ENCODE measurements around the gene H19. TPM values are rescaled to one million over a fixed set of nuclear protein-coding genes. Genes with fewer than 3 reads are reported as not detected.

H19 gene
- total and polyA plus RNA-seq, 2 of the 8 experiments (the other 6 are each of a cell fraction or from before 2014, with no cell fraction given): 5.2 to 10.0 TPM

- no peak overlapping the region for H3K56ac ChIP-seq (replicated peaks; ENCODE audit: insufficient read length, low read depth, low read length)
- no peak for FAIRE-seq
- no peak overlapping the region for H3K14ac ChIP-seq (ENCODE audit: insufficient read length)
- H3K4me1 ChIP-seq (replicated peaks in 1 of 4; ENCODE audit: control insufficient read depth in 3 of 4, insufficient read depth in 4 of 4, low read length in 3 of 4): no peaks in the 10 kb centered on the region
- H3K36me3 ChIP-seq (ENCODE audit: control insufficient read depth in 2 of 4, insufficient read depth in 4 of 4, low read length in 3 of 4): no peaks in the 10 kb centered on the region
- H3K9ac ChIP-seq (replicated peaks in 1 of 4; ENCODE audit: extremely low read depth in 1 of 4, low read depth in 3 of 4, low read length in 3 of 4): no peak overlapping the region
- H3K18ac ChIP-seq (ENCODE audit: extremely low read depth, low read length): no peak overlapping the region
- peak in 1 of 2 experiments; percentile 35 for DNase-seq (ENCODE audit: low read depth in 1 of 2, low spot score in 2 of 2)
- no peak overlapping the region for H3K27ac ChIP-seq (ENCODE audit: low read depth, low read length)
- no peak overlapping the region for H2AK5ac ChIP-seq (ENCODE audit: low read depth, low read length)
- no peaks in the 10 kb centered on the region for H3K27me3 ChIP-seq (replicated peaks in 1 of 4; ENCODE audit: control insufficient read depth in 3 of 4, extremely low read depth in 1 of 4, insufficient read depth in 3 of 4, low read length in 3 of 4)
- no peak overlapping the region for H2BK120ac ChIP-seq (replicated peaks; ENCODE audit: low read depth, low read length)
- H2BK15ac ChIP-seq (ENCODE audit: low read length): no peak overlapping the region
- H3K9me3 ChIP-seq (ENCODE audit: insufficient read depth in 2 of 2, low read depth in 1 of 2, low read length in 1 of 2): no peaks in the 10 kb centered on the region
- no peak overlapping the region for H3K4me3 ChIP-seq (ENCODE audit: extremely low read depth in 1 of 4, insufficient read depth in 2 of 4, low read depth in 3 of 4, low read length in 4 of 4)
- no CpG with 5 or more reads among the region's 13 CpGs for WGBS, 2 experiments (ENCODE audit: extremely low coverage in 1 of 2, insufficient coverage in 1 of 2, insufficient read length in 1 of 2, insufficient replicate concordance in 2 of 2, low coverage in 1 of 2, low lambda C conversion rate in 2 of 2, missing lambda C conversion rate in 1 of 2)
- CTCF ChIA-PET (ENCODE audit: partially characterized antibody): interaction anchor here (0.7 to 1.0 kb wide), 3 partner anchors 156 to 341 kb away, joined by 3 to 4 read pairs (median 4); no protein-coding TSS in a partner anchor
- H4K20me1 ChIP-seq (replicated peaks in 1 of 2; ENCODE audit: control insufficient read depth in 1 of 2, insufficient read depth in 2 of 2, low read length in 2 of 2): no peaks in the 10 kb centered on the region
- no peak overlapping the region for H2BK5ac ChIP-seq (ENCODE audit: low read depth, low read length)
- H3K79me2 ChIP-seq (ENCODE audit: control insufficient read depth in 1 of 2, insufficient read depth in 2 of 2, low read length in 2 of 2): no peaks in the 10 kb centered on the region
- H2AFZ ChIP-seq (ENCODE audit: low read length): no peak overlapping the region
- POLR2A ChIA-PET (ENCODE audit: partially characterized antibody): interaction anchor here (1.3 to 1.9 kb wide), 2 partner anchors 25 to 36 kb away, joined by 3 to 5 read pairs; no protein-coding TSS in a partner anchor
- no peak overlapping the region for H4K91ac ChIP-seq (replicated peaks; ENCODE audit: insufficient read length, low read length)
- H3K4ac ChIP-seq (replicated peaks; ENCODE audit: insufficient read length, low read depth, low read length): no peak overlapping the region
- H3K4me2 ChIP-seq (ENCODE audit: insufficient read depth in 1 of 2, low read depth in 2 of 2, low read length in 2 of 2): no peak overlapping the region
- no peak overlapping the region for H2BK20ac ChIP-seq (ENCODE audit: low read length)
- no peak overlapping the region for H4K5ac ChIP-seq (ENCODE audit: insufficient read length, low read depth, low read length)
- H4K8ac ChIP-seq (ENCODE audit: extremely low read depth, insufficient read depth, low read length): no peak overlapping the region
- no peaks in the 10 kb centered on the region for H3K79me1 ChIP-seq (ENCODE audit: low read depth, low read length)
- H3K23ac ChIP-seq (ENCODE audit: insufficient read length): no peak overlapping the region
- no peak overlapping the region for H2BK12ac ChIP-seq (ENCODE audit: low read depth, low read length)
- H3K23me2 ChIP-seq (ENCODE audit: low read depth, low read length): no peaks in the 10 kb centered on the region
- TF ChIP-seq BRCA1 (IDR thresholded peaks at IDR 0.05; ENCODE audit: low read depth, low read length): no peak
- TF ChIP-seq JUN (IDR thresholded peaks at IDR 0.05; ENCODE audit: low read depth, low read length): no peak
- TF ChIP-seq CTCF (IDR thresholded peaks at IDR 0.05; ENCODE audit: control extremely low read depth in 1 of 3, insufficient read depth in 1 of 3, low read depth in 1 of 3, low read length in 3 of 3): no peak
- no peak for TF ChIP-seq POLR2AphosphoS5 (IDR thresholded peaks at IDR 0.05; ENCODE audit: low read depth, low read length)
- no peak for TF ChIP-seq SAP30 (IDR thresholded peaks at IDR 0.05; ENCODE audit: insufficient read depth, insufficient replicate concordance, low read length)
- TF ChIP-seq TBP (IDR thresholded peaks at IDR 0.05; ENCODE audit: low read depth, low read length): no peak
- no peak for TF ChIP-seq SP4 (IDR thresholded peaks at IDR 0.05; ENCODE audit: low read length)
- no peak for TF ChIP-seq EGR1 (IDR thresholded peaks at IDR 0.05; ENCODE audit: borderline replicate concordance, low read depth, low read length)
- no peak for TF ChIP-seq PHF8 (conservative IDR thresholded peaks at IDR 0.05; ENCODE audit: low read depth, low read length)
- TF ChIP-seq MAX (IDR thresholded peaks at IDR 0.05): no peak
Observed at GRCh38 chr11:1994121-1994520, 3.5 kb downstream of the H19 start.
